ENCODE data around the gene POF1B. TPM values are rescaled to one million over a fixed set of nuclear protein-coding genes. Genes with fewer than 3 reads are reported as not detected.

POF1B gene
- polyA plus RNA-seq, 1 of the 3 experiments (the other 2 are of a cell fraction): not detected

DNA sequence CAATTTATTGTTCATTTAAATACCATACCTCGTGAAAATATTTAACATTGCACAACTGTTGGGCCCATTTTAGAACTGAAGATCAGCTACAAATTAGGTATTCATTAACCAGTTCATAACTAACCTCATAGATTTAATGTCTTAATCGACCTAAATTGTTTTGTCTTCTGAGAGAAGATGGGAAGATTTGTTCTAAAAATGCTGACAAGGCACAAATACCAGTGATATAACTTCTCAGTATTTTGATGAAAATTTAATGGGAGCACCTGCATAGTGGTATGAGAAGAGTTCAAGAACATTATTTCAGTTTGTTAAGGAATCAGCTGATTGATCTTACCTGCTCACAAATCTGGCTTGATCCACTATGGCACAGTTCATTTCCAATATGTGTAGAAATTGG, 33.9 kb downstream of the POF1B start:
- CTCF ChIA-PET: no interaction called here
- no peaks in the 10 kb centered on the region for H3K9me2 ChIP-seq

DNA sequence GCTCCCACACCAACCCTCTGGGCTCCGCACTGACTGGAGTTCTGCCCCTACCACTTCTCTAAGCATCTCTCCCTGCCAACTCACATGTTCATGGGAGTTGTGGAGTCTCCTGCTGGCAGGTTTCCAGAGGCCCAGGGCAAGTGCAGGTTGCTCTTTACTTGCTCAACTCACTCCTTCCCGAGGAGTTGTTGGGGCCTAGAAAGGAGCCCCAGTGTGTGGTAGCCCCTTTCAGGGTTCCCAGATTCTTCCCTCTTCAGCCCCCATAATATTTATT, 52.5 kb downstream of the POF1B start:
- TF ChIP-seq, protein P1, sequence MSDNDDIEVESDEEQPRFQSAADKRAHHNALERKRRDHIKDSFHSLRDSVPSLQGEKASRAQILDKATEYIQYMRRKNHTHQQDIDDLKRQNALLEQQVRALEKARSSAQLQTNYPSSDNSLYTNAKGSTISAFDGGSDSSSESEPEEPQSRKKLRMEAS (IDR thresholded peaks at IDR 0.05; ENCODE audit: low read depth): no peak
- TF ChIP-seq YY1 (IDR thresholded peaks at IDR 0.05; ENCODE audit: low read depth): no peak
- no peak for TF ChIP-seq EZH2phosphoT487 (IDR thresholded peaks at IDR 0.05; ENCODE audit: borderline replicate concordance, low read depth)
- TF ChIP-seq, protein P2, sequence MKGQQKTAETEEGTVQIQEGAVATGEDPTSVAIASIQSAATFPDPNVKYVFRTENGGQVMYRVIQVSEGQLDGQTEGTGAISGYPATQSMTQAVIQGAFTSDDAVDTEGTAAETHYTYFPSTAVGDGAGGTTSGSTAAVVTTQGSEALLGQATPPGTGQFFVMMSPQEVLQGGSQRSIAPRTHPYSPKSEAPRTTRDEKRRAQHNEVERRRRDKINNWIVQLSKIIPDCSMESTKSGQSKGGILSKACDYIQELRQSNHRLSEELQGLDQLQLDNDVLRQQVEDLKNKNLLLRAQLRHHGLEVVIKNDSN (IDR thresholded peaks at IDR 0.05; ENCODE audit: borderline replicate concordance, low read depth): no peak
- TF ChIP-seq NRF1 (IDR thresholded peaks at IDR 0.05; ENCODE audit: low read depth, low read length): no peak
- Histone ChIP-seq H3K79me2 (ENCODE audit: insufficient read depth) (no peaks in the 10 kb centered on the region), H3K27ac (ENCODE audit: low read depth in 2 of 2, low read length in 1 of 2) (no peak overlapping the region), H3F3A (replicated peaks; ENCODE audit: insufficient read depth) (no peaks in the 10 kb centered on the region), H2AFZ (ENCODE audit: low read depth) (no peak overlapping the region), H3K9me2 (no peaks in the 10 kb centered on the region), H3K4me3 (ENCODE audit: low read depth in 2 of 2, low read length in 1 of 2) (no peak overlapping the region), H3K27me3 (ENCODE audit: insufficient read depth) (no peaks in the 10 kb centered on the region), H3K9me3 (no peaks in the 10 kb centered on the region), H3K36me3 (replicated peaks in 1 of 2; ENCODE audit: control insufficient read depth in 1 of 2, insufficient read depth in 2 of 2, low read length in 1 of 2) (no peaks in the 10 kb centered on the region), H3K4me2 (no peak overlapping the region), H4K20me1 (ENCODE audit: insufficient read depth) (no peaks in the 10 kb centered on the region), H3K9ac (no peak overlapping the region), H3K4me1 (ENCODE audit: control insufficient read depth in 1 of 2, insufficient read depth in 2 of 2, low read depth in 1 of 2, low read length in 1 of 2) (no peaks in the 10 kb centered on the region)
- ChIA-PET CTCF (no interaction called here), POLR2A (no interaction called here)
- DNase-seq: no peak
- 14% methylated on average over 2 of the region's 2 CpGs for WGBS (ENCODE audit: low lambda C conversion rate)

More for the DNA sequence above, 33.9 kb downstream of the POF1B start:
- no peak overlapping the region for H3K4me3 ChIP-seq (ENCODE audit: low read depth in 2 of 2, low read length in 1 of 2)
- no peak overlapping the region for H3K4me2 ChIP-seq
- no peaks in the 10 kb centered on the region for H3K36me3 ChIP-seq (replicated peaks in 1 of 2; ENCODE audit: control insufficient read depth in 1 of 2, insufficient read depth in 2 of 2, low read length in 1 of 2)
- DNase-seq: no peak
- H3K4me1 ChIP-seq (ENCODE audit: control insufficient read depth in 1 of 2, insufficient read depth in 2 of 2, low read depth in 1 of 2, low read length in 1 of 2): no peaks in the 10 kb centered on the region
- H3K27me3 ChIP-seq (ENCODE audit: insufficient read depth): no peaks in the 10 kb centered on the region
- H3K9ac ChIP-seq: no peak overlapping the region
- H3K27ac ChIP-seq (ENCODE audit: low read depth in 2 of 2, low read length in 1 of 2): no peak overlapping the region
- H4K20me1 ChIP-seq (ENCODE audit: insufficient read depth): no peaks in the 10 kb centered on the region
- WGBS (ENCODE audit: low lambda C conversion rate): 11% methylated on average over 2 of the region's 2 CpGs
- no peaks in the 10 kb centered on the region for H3F3A ChIP-seq (replicated peaks; ENCODE audit: insufficient read depth)
- H2AFZ ChIP-seq (ENCODE audit: low read depth): no peak overlapping the region
- H3K79me2 ChIP-seq (ENCODE audit: insufficient read depth): no peaks in the 10 kb centered on the region
- POLR2A ChIA-PET: no interaction called here
- H3K9me3 ChIP-seq: no peaks in the 10 kb centered on the region
- TF ChIP-seq MEF2A (IDR thresholded peaks at IDR 0.05; ENCODE audit: borderline replicate concordance, low read depth) (no peak), GATA2 (CRISPR knock-in tag; IDR thresholded peaks at IDR 0.05) (no peak), RXRA (IDR thresholded peaks at IDR 0.05; ENCODE audit: borderline replicate concordance, low read depth) (no peak), TEAD4 (IDR thresholded peaks at IDR 0.05; ENCODE audit: borderline replicate concordance, insufficient read depth) (no peak), MXI1 (IDR thresholded peaks at IDR 0.05; ENCODE audit: low read depth, low read length) (no peak), EZH2phosphoT487 (IDR thresholded peaks at IDR 0.05; ENCODE audit: borderline replicate concordance, low read depth) (no peak), FOXM1 (IDR thresholded peaks at IDR 0.05; ENCODE audit: low read depth) (no peak), POLR2AphosphoS5 (IDR thresholded peaks at IDR 0.05; ENCODE audit: low read depth, low read length) (no peak), SMC3 (IDR thresholded peaks at IDR 0.05; ENCODE audit: low read depth, low read length) (no peak)
- TF ChIP-seq, protein P3, sequence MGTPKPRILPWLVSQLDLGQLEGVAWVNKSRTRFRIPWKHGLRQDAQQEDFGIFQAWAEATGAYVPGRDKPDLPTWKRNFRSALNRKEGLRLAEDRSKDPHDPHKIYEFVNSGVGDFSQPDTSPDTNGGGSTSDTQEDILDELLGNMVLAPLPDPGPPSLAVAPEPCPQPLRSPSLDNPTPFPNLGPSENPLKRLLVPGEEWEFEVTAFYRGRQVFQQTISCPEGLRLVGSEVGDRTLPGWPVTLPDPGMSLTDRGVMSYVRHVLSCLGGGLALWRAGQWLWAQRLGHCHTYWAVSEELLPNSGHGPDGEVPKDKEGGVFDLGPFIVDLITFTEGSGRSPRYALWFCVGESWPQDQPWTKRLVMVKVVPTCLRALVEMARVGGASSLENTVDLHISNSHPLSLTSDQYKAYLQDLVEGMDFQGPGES (IDR thresholded peaks at IDR 0.05; ENCODE audit: low read depth, low read length): no peak
- TF ChIP-seq, protein P4, sequence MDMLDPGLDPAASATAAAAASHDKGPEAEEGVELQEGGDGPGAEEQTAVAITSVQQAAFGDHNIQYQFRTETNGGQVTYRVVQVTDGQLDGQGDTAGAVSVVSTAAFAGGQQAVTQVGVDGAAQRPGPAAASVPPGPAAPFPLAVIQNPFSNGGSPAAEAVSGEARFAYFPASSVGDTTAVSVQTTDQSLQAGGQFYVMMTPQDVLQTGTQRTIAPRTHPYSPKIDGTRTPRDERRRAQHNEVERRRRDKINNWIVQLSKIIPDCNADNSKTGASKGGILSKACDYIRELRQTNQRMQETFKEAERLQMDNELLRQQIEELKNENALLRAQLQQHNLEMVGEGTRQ (IDR thresholded peaks at IDR 0.05; ENCODE audit: borderline replicate concordance, low read depth, low read length): no peak
- TF ChIP-seq, protein P5, sequence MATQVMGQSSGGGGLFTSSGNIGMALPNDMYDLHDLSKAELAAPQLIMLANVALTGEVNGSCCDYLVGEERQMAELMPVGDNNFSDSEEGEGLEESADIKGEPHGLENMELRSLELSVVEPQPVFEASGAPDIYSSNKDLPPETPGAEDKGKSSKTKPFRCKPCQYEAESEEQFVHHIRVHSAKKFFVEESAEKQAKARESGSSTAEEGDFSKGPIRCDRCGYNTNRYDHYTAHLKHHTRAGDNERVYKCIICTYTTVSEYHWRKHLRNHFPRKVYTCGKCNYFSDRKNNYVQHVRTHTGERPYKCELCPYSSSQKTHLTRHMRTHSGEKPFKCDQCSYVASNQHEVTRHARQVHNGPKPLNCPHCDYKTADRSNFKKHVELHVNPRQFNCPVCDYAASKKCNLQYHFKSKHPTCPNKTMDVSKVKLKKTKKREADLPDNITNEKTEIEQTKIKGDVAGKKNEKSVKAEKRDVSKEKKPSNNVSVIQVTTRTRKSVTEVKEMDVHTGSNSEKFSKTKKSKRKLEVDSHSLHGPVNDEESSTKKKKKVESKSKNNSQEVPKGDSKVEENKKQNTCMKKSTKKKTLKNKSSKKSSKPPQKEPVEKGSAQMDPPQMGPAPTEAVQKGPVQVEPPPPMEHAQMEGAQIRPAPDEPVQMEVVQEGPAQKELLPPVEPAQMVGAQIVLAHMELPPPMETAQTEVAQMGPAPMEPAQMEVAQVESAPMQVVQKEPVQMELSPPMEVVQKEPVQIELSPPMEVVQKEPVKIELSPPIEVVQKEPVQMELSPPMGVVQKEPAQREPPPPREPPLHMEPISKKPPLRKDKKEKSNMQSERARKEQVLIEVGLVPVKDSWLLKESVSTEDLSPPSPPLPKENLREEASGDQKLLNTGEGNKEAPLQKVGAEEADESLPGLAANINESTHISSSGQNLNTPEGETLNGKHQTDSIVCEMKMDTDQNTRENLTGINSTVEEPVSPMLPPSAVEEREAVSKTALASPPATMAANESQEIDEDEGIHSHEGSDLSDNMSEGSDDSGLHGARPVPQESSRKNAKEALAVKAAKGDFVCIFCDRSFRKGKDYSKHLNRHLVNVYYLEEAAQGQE (IDR thresholded peaks at IDR 0.05; ENCODE audit: low read depth, low read length): no peak
